NCI-H1930 (cell line): Measurements from ENCODE around the gene ASB10.

ENCODE experiments used
- DNase-seq, 2 experiments: peaks; one replicate each; lab custom pipeline; 2025; lab: John Stamatoyannopoulos, UW

The ASB10 gene, protein sequence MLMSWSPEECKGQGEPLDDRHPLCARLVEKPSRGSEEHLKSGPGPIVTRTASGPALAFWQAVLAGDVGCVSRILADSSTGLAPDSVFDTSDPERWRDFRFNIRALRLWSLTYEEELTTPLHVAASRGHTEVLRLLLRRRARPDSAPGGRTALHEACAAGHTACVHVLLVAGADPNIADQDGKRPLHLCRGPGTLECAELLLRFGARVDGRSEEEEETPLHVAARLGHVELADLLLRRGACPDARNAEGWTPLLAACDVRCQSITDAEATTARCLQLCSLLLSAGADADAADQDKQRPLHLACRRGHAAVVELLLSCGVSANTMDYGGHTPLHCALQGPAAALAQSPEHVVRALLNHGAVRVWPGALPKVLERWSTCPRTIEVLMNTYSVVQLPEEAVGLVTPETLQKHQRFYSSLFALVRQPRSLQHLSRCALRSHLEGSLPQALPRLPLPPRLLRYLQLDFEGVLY

DNA sequence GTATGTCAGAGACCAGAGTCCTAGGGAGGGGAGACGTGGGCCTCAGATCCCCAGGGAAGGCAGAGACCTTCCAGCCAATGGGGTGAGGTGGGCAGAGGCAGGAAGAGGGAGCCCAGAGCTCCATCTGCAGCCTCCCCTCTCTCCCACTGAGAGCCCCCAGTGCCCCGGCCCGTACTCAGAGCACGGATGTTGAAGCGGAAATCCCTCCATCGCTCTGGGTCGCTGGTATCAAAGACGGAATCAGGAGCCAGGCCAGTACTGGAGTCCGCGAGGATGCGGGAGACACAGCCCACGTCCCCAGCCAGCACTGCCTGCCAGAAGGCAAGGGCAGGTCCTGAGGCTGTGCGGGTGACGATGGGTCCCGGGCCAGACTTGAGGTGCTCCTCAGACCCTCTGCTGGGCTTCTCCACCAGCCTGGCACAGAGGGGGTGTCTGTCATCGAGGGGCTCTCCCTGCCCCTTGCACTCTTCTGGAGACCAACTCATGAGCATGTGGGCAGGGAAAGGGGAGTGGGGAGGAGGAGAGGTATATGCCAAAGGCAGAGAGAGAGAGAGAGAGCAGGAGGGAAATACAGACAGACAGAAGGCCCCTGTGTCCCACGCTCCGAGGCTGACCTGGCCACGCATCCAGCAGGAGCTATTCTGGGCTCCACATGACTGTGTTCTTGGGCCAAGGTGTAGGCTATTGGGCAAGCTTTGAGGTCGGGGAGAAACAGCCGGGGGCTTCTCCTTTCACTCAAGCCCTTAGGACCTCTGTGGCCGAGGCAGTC is at the start of gene ASB10:
TSS of gene ASB10 (minus strand) at position 611 of the 769 bp plus-strand sequence. CDS start at position 491, 120 bp downstream.
- DNase-seq: no peak

DNA sequence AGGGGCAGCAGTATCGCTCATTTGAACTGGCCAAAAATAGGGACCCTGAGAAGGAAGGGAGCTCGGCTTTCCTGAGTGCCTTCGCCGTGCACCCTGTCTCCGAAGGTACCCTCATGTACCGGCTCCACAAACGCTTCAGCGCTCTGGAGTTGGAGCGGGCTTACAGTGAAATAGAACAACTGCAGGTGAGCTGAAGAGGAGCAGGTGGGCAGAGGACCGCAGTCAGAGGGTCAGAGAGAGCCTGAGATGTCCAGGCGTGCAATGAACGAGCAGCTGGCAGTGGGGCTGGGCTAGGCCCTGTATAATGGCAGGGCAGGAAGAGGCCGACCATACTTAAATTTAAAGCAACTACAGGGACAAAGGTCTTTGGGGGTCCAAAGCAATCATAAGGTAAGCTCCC is 49.4 kb upstream of the ASB10 start:
- no peak for DNase-seq

DNA sequence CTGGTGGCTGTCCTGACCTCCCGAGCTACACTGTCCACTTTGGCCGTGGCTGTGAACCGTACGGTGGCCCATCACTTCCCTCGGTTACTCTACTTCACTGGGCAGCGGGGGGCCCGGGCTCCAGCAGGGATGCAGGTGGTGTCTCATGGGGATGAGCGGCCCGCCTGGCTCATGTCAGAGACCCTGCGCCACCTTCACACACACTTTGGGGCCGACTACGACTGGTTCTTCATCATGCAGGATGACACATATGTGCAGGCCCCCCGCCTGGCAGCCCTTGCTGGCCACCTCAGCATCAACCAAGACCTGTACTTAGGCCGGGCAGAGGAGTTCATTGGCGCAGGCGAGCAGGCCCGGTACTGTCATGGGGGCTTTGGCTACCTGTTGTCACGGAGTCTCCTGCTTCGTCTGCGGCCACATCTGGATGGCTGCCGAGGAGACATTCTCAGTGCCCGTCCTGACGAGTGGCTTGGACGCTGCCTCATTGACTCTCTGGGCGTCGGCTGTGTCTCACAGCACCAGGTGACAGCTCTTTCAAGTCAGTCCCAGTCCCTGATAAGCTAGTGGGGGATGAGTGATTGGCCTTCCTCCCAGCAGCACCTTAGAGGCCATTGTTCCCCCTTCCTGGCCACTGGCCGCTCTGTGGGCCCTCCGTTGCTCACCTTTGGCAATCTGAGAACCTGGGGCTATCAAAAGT is 48.2 kb upstream of the ASB10 start:
- DNase-seq: no peak

DNA sequence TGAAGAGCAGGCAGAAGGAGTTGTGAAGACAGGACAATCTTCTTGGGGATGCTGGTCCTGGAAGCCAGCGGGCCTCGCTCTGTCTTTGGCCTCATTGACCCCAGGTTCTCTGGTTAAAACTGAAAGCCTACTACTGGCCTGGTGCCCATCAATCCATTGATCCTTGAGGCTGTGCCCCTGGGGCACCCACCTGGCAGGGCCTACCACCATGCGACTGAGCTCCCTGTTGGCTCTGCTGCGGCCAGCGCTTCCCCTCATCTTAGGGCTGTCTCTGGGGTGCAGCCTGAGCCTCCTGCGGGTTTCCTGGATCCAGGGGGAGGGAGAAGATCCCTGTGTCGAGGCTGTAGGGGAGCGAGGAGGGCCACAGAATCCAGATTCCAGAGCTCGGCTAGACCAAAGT is 46.8 kb upstream of the ASB10 start:
- no peak for DNase-seq

DNA sequence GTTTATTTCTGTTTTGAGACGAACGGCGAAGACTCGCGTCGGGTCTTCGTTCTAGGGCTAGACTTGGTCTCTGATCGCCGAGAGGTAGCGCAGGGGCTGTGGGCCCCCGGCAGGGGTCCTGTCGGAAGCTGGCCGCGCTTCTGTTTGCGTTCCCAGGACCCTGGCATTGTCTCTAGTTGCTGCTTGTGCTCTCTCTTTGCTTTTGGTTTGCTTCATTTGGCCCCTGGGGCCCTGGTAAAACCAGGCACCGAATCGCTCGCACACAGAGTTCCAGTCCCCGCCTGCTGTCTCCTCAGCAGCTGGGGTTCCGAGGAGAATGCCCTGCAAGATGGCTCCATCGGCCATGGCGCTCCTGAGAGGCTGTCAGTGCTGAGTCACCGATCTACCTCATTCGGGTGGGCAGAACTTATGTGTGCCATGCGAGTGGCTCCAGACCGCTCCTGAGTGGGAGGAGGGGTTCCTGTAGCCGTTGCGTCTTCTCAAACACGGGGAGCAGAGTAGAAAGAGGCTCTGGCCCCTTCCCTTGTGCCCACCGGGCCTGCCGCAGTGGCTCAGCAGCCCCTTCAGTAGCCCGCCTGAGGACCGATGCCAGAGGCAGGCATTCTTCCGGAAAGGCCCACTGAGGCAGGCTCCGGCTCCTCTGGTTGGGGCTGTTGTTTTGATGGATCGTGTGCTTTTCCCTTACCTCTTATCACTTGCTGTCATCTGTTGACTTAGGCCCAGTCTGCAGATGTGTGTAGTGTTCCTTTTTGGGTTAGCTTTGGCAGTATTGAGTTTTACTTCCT is 46.1 kb upstream of the ASB10 start:
- no peak for DNase-seq

DNA sequence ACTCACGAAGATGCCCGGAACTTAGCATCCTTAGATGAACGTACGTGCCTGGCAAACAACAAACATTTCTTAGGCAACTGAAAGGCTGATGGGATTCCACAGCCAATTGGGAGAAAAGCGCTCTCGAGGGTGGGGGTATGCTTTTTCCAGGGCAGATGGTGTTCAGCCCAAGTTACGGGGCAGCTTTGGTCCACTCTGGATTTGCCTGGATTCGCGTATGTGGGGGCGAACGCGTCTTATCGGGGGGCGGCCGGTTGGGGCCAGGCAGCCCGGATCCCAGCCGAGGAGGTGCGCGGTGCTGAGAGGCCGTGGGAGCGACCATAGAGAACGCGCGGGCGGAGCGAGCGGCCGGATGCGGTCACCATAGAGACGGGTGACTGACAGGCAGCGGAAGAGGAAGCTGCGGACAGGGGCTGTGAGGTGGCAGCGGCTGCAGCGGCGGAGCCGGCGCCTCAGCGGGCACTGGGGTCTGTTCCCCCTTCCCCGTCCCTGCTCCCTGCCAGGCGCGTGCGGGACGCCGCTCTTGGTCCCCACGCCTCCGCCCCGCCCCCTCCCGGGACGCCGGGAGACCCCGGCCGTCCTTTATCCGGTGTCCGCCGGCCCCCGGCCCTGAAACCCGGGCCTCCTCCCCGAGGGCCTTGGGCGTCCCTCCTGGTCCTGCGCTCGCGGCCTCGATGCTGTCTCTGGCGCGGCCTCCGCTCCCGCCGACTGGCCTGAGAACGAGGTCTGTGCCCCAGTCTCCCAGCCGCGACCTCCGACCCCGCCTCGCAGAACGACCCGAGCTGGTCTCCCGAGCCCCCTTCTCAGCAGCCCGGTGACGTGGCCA is 45.3 kb upstream of the ASB10 start, which contains the start of gene CHPF2:
TSS of gene CHPF2 (plus strand) at position 393 of the 826 bp plus-strand sequence. CDS start 1,529 bp downstream, outside the sequence.
- peak; percentile 66 to 81 for DNase-seq

DNA sequence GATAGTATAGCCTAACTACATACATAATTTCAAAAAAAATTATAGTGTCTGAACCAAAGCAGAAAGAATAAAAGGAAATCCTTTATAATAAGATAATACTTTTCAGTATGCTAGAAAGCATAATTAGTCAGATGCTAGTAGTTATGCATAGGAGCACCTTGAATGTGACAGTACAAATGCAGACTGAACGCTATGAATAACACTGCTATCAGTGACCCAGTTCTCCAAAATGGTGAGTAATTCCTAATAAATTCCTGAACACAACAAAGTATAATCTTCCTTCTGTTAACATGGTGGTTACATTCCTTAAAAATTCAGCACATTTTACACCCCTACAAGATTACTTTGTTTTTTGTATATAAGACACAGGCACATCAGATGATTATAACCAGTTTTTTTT is 44.0 kb upstream of the ASB10 start:
- no peak for DNase-seq

DNA sequence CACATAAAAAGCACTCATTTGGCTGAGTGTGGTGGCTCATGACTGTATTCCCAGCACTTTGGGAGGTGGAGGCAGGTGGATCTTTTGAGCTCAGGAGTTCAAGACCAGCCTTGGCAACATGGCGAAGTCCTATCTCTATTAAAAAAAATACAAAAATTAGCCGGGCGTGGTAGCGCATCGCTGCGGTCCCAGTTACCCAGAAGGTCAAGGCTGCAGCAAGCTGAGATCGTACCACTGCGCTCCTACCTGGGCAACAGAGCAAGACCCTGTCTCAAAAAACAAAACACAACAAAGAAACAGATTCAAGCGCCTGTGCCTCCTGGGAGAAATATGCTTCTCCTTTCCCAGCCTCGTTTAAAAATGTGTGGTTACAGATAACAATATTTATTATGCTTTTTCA is 42.2 kb upstream of the ASB10 start:
- DNase-seq: no peak

DNA sequence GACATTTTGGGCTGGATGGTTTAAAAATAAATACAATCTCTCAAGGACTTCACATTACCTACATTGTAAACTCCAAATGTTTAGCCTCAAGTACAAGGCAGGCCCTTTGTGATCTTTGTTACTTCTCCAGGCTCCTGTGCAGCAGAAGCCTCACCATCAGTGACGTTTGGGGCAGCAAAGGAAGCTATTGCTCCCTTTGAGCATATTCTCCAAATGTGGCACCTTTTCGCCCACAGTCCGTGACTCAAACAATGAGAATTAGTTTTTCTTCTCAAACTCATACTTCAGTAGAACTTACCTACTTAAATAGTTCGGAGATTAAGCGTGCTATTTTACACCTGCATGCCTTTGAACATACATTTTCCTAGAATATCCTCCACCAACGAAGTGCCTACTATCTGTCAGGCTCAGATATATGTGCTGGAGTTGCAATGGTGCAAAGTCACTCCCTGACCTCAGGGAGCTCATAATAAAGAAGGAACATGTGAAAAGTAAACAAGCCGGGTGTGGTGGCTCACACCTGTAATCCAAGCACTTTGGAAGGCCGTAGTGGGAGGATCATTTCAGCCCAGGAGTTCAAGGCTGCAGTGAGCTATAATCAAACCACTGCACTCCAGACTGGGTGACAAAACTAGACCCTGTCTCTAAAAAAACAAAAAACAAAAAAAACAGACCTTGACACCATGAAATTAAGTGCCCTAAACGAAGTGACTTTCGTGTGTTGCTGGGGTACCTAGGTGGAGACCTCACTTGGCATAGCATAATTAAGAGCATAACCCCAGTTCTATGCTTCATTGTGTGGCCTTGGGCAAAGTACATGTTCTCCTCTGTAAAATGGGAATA is 41.2 kb upstream of the ASB10 start:
- no peak for DNase-seq

DNA sequence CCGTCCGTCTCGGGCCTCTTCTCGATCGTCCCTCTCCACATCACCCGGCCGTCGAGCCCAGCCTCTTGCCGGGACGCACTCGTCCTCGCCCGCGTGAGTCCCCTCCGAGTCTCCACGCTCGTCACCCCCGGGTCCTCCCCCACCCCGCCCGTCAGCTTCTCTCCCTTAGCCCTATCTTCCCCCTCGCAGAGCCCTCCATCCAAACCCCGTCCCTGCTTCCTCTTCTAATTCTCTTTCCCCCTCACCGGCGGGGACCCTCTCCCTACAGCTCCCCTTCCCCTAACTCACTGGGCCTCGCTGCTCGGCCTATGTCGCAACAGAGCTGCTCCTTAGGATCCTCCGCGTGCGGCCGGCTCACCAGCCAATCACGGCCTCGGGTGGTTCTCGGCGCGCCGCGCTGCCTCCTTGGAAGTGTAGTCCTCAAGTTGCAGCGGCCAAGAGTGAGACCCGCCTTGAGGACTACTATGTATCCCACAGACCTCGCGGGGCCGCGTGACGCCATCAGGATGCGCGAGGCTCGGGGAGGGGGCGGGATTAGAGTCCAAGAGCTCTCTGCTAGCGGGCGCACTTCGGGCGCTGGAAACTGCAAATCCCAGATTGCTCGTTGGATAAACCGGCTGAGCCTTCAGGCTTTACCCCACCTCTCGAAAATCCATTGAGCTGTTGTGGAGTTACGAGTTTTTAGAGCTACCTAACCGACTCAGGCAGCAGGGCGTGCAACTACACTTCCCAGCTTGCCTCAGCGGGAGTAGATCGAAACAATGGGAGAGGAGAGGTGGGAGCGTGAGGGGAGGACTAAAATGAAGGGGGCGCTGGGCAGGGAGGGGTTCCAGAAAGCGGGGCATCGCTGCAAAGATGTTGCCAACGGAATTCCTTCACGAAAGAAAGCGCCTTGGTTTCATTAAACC is 40.1 kb upstream of the ASB10 start, which contains the start of gene ABCF2:
TSS of gene ABCF2 (minus strand) at position 331 of the 908 bp plus-strand sequence. CDS start 747 bp downstream, outside the sequence.
- DNase-seq: peak; percentile 98 to 99

DNA sequence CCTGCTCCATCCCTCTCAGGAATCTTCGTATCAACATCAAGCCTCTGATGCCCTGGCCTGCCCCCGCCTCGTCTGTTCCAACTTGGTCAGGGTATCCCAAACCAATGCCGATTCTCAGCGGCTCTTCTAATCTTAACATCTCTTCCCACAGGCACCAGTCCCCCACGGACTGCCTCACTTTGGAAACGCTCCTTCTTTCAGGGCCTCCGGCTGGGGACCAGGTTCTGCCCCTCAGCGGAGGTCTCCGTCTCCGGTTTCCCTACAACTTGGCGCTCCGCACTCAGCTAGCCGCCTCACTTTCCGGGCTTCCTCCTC is 39.5 kb upstream of the ASB10 start:
- DNase-seq: no peak

DNA sequence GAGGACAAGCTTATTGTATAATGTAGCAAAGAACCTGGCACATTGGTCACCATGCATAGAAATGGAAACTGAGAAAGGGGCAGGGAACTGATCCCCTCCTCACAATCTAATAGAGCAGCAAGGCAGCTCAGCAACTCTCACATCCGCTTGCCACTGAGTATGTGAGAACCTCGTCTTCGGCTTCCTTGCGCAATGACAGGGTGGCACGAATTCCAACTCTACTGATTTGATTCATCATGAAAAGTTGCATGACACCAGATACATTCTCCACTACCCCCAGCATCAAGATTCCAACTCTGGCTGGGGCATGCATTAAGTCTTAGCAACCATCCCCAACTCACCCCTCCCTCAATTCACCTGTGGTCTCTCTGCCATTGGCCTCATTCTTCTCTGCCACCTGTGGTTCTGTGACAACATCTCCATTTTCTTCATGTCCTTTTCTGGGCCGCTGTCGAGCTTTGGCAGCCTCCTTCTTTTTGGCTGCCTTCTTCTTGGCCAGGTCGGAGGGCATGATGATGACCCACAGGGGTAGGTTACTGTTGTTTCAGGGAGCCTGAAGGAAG is 39.0 kb upstream of the ASB10 start:
- DNase-seq: no peak

DNA sequence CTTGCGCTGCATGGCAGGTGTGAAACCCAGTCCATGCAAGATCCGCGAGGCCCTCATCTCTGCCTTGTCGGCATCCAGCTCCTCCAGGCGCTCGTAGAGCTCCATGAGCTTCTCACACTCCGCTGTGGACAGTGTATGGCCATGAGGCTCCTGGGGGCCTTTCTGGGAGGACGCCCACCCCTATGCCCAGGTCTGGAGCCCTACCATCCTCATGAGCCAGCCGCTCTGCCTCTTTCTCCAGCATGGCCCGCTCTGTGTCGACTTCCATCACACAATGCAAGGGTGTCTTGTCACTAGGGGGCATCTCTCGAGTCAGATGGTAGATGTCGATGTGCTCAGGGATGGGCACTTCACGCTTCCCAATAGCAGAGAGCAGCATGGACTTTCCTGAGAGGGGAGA is 36.7 kb upstream of the ASB10 start:
- no peak for DNase-seq

DNA sequence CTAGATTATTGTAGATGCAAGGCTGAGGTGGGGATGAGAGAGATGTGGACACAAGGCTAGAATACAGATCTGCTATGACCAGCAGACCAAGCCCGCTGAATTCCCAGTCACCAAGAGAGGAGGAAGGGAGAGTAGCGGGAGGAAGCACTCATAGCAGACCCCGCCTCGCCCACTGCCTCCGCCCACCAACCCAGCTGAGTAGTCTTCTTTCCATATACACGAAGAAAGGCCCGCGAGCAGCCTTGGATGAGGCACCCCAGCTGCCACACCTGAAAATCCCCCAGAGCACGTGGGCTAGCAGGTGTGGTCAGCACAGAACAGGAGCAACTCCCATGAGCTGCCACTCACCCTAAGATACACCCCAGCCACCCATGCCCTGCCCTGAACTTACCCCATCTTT is 31.1 kb upstream of the ASB10 start:
- DNase-seq: no peak

DNA sequence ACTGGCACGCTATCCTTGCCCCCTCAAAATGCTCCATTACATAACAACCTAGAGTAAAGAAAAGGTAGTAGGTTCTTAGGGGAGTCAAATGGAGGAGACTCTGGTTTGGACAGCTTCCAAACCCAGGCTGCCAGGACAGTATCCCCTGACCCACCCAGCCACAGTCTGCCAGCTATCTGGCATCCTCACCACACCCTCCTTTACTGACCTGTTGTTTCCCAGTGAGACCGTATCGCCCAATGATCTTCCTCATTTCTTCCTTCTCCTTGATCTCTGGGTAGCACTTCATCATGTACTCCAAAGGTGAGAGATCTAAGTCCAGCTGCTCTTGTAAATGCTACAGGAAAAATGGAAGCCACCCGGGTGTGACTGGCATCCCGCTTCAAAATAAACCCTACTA is 28.3 kb upstream of the ASB10 start:
- no peak for DNase-seq

DNA sequence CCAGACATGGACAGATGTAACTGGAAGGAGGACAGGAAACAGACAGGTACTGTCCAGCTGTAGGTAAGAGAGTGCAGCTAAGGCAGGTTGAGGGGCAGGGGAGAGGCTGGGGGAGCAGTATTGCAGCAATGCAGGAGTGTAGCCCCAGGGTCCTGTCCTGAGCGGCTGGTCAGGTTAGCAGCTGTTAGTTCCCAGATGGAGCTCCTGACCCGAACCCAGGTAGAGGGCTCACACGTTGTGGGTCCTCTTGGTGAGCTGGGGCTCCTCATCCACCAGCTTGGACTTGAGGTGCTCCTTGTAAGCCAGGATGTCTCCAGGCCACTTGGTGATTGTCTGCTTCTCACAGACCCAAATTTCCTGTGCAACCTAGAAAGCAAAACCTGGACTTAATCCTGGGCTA is 26.8 kb upstream of the ASB10 start:
- no peak for DNase-seq

DNA sequence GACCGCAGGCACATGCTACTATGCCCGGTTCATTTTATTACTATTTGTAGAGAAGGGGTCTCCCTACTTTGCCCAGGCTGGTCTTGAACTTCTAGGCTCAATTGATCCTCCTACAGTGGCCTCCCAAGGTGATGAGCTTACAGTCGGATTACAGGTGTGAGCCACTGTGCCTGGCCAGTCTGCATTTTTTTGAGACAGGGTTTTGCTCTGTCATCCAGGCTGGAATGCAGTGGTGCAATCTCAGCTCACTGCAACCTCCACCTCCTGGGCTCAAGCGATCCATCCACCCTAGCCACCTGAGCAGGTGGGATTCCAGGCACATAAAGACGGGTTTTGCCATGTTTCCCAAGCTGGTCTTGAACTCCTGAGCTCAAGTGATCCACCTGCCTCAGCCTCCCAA is 25.6 kb upstream of the ASB10 start:
- DNase-seq: no peak

DNA sequence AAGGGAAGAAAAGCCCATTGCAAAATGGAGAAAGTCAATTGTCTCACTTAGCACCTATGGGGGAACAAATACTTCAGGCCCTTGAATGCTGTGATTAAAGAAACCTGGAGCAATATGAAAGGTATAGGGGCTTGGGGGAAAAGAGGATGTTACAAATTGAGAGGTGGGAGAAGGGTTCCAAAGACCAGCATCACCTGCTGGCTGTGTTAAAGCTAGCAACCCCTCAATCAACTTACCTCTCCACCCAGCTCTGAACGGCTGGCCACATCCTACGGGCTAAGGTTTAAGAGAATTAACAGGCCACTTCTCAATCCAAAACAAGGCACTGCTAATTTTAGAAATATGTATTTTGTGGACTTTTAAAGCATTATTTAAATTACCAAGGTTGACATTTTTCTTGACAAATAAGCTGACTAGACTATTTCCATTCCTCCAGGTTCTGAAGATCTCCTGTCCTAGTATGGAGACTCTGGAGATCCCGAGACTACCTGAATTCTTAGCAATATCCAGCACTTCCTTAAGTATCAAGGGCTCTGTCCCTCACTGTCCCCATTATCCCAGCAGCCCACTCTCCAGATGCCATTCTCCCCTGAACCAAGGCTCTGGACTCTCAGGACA is 24.2 kb upstream of the ASB10 start:
- DNase-seq: no peak
